HG03558 (cell line): ENCODE measurements around the gene ACSL3.

Source experiments
- ATAC-seq: cut with Tn5 transposase; IDR thresholded peaks from one replicate; pipeline ENCODE4 v1.9.1; 2021; ENCODE audit warnings: moderate number of reproducible peaks; ENCODE audit not compliant: unreplicated experiment; ENCODE audit errors: extremely low read depth

Gene ACSL3

DNA sequence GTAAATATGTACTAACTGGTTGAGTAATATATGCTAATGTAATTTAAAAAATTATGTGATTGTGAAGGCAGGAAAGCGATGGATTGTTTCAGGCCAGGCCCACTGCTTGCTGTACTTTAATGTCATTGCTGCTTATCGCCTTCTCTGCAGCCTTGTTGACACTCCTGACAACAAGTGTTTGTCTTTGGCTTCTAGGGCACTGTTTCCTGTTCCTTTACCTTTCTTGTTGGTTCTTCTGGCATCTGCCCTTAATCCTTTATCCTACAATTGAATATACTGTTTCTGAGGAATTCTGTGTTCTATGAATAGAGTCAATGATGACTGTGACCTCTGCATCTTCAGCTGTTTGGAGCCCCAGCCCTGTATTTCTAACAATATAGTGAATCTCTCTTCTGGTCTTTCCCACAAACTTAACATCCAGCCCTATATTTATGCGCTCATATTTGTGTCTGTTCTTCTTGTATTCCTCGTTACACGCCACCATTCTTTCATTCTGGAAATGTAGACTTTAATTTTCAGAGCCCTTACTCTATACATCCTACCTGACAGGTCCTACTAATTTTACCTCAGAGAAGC lies 17.6 kb downstream of the ACSL3 start:
- ATAC-seq: no peak

DNA sequence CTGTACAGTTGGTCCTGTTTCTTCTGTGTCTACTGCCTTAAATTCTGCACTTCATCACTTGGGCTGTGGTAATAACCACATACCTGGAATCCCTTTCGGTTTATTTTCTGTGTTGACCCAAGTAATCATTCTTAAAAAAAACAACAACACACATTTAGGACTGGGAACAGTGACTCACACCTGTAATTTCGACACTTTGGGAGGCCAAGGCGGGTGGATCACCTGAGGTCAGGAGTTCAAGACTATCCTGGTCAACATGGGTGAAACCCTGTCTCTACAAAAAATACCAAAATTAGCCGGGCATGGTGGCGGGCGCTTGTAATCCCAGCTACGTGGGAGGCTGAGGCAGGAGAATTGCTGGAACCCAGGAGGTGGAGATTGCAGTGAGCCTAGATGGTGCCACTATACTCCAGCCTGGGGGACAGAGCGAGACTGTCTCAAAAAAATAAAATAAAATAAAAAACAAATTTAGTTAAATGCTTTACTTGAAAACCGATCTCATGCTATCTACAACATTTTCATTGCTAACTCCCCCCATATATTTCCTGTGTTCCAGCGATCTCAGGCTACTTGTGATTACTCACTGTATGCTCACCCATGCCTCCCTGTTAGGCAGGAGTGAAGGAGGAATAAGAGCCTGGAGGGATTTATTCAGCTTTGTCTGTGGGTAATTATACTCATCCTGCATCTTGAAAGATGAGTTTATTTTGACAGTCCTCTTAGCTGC lies 18.2 kb downstream of the ACSL3 start:
- ATAC-seq: no peak

DNA sequence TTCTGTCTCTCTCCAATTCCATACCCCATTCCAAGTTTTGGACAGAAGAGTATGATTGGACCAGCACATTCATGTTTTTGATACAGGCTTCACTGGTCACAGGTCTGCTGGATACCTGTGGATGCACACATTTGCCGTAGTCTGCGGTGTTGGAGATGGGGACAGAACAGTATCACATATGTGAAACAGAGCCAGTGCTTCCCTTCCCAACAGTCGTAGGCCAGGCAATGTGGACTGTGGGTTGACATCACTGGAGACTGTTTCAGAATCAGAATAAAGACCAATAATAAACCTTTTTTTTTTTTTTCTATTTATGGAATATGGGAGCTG lies 18.7 kb downstream of the ACSL3 start:
- ATAC-seq: no peak

DNA sequence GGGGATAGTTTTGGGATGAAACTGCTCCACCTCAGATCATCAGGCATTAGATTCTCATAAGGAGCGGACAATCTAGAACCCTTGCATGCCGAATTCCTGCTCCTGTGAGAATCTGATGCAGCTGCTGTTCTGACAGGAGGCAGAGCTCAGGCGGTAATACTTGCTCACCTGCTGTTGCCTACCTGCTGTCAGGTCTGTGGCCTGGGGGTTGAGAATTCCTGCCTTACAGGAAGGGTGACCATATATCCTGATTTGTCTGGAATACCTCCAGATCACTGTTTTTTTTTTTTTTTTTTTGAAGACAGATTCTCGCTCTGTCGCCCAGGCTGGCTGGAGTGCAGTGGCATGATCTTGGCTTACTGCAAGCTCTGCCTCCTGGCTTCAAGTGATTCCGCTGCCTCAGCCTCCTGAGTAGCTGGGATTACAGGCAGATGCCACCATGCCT lies 21.7 kb downstream of the ACSL3 start:
- ATAC-seq: no peak

DNA sequence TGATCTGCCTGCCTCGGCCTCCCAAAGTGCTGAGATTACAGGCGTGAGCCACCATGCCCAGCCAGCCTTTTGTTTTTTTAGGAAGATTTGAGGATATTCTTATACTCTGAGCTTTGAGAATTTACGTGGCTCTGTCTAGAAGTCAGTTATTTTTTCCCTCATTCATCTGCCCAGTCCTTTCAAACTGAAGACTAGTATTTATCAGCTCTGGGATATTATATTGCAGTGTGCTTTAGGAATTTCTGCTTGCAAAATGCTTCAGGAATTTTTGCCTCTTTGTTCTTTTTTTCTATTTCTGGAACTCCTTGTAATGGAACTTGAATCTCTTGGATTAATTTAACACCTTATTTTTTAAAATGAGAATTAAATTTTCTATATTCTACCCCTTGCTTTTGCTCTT lies 22.6 kb downstream of the ACSL3 start:
- no peak for ATAC-seq

DNA sequence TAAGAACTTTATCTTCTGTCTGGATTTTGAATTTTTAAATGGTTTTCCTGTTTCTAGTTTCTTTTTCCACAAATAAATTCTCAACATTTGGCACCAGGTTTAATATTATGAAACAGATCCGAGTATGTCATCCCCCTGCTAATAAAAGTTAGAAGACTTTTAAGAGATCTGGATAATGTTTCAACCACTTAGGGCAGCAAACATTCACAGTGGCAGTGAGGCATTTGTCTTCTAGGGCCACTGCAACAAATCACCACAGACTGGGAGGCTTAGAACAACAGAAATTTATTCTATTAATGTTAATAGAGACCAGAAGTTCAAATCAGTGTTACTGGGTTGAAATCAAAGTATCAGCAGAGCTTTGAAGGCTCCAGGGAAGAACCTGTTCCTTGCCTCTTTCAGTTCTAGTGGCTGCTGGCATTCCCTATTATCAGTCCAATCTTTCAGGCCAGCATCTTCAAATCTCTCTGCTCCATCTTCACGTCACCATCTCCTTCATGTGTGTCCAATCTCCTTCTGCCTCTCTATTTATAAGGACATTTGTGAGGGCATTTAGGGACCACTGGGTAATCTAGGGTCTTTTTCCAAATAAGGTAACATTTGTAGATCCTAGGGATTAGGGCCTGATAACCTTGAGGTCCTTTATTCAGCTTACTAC lies 23.4 kb downstream of the ACSL3 start:
- ATAC-seq: no peak

DNA sequence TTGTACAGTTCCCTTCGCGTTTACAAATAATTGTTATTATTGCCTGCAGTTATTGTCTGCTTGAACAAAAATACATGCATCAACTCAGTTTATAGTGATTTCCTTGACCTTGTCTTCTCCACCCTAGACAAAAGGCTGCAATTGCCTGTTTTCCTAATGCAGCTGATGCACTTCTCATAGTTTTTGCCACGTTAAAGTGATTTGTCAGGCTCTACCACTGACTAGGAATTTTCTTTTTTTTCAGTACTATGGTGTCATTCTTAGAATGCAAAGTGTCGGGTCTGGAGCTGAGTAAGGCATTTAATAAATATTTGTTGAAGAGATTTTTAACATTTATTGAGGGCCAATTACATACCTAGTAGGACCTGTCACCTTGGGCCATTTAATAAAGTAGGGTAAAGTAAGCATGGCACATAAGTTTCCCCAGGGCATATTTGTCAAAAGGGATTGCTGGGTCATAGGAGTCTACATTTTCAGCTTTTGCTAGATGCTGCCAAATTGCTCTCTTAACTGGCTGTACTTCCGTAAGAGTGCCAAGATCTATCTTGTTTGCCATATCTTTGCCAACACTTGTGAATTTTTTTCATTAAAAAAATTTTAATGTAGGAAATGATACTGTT lies 24.1 kb downstream of the ACSL3 start:
- ATAC-seq: no peak

DNA sequence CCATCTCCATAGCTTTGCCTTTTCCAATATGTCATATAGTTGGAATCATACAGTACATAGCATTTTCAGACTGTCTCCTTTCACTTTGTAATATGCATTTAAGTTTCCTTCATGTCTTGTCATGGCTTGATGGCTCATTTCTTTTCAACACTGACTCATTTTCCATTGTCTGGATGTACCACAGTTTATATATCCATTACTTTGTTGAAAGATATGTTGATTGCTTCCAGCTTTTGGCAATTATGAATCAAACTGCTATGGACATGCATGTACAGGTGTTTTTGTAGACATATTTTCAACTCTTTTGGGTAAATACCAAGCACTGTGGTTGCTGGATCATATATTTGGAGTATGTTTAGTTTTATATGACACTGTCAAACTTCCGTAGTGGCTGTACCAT lies 26.3 kb downstream of the ACSL3 start:
- no peak for ATAC-seq

DNA sequence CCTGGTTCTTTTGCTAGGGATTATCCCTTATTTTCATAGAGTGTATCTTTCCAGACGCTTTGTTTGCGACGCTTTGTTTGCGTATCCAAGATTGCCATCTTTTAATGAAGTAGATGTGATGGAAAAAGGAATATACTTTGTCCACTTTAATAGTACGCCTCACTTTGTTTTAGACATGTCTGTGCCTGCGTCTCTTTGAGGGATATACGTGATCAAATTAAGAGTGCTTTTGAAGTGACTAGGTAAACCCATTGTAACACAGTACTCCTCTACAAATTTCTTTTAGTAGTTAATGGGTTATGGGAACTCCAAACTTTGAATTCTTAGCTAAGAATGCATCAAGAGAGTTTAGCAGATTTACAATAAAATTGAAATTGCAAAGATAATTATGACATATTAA lies 27.9 kb downstream of the ACSL3 start:
- no peak for ATAC-seq

DNA sequence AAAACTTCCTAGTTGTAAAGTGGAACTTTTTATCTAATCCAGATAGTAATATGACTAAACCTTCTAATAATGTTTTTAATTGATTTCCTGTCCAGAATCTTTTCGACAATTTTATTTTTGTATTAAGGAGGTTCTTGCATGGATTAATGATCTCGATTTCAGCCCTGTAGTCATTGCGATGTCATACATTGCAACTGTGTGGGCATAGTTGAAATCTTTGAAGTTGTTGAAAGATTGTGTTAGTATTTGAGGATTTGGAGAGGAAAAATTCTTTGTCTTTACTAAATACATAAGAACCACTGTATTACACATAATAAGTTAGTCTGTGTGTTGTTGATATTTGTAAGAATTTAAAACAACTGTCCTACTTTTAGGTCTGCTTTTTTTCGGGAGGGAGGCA lies 31.1 kb downstream of the ACSL3 start:
- no peak for ATAC-seq

DNA sequence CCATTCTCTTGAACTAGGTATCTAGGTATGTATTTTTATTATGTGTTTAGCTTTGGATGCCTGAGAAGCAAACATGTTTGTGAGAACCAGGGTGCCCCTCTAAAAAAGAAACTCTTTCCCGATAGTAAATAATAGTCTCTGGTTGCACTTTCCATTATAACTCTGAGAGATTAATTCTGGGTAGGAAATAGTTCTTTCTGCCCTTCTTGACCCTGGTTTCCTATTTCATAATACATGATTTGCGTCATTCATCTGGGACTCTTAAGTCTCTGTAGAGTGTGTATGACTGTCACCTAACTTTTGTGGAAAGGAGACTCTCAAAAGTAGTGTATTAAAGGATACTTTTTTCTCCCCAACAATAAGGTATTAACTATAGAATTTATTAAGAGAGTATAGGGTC lies 31.5 kb downstream of the ACSL3 start:
- no peak for ATAC-seq

DNA sequence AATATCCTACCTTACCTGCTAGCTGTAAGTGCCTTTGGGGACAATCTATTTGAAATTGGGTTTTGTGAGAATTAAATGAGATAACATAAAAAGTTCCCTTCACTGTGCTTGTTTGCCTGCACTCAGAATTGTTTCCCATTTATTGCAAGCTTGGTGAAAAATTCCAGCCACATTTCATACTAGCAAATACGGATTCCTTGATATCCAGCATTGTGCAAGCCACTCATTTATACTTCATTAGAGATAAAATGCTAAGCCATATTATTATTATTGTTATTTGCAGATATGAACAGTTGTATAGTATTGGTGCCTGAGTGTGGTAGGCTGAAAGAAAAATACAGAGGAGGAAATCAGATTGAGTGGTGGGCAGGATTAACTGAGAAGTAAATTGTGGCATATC lies 31.9 kb downstream of the ACSL3 start:
- ATAC-seq: no peak

DNA sequence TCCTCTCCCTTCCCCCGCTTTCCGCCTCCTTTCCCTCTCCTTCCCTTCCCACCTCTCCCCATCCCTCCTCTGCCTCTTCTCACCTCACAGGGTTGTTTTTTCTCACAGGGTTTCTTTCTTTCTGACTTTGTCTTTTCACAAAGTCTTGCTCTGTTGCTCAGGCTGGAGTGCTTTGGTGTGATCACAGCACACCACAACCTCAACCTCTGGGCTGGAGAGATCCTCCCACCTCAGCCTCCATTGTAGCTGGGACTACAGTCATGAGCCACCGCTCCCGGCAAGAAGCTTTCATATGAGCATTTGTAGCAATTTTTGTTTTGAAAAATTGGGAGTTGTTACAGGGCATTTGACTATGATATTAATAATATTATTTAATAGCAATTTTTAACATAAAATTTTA lies 32.9 kb downstream of the ACSL3 start:
- ATAC-seq: no peak

DNA sequence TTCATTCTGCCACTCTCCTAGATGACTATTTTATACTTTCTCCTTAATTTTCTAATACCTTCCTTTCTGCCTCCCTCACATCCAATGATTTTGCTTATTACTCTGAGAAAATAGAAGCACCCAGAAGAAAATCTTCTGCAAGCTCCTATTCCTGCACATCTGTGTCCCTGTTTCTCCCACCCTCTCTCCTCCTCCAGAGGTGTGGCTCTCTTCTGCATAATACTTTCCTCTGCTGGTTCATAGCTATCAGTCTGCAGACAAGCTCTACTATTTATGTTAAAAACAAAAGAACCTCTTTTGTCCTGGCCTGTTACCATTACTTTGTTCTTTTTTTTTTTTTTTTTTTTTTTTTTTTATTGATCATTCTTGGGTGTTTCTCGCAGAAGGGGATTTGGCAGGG lies 34.3 kb downstream of the ACSL3 start:
- ATAC-seq: no peak

DNA sequence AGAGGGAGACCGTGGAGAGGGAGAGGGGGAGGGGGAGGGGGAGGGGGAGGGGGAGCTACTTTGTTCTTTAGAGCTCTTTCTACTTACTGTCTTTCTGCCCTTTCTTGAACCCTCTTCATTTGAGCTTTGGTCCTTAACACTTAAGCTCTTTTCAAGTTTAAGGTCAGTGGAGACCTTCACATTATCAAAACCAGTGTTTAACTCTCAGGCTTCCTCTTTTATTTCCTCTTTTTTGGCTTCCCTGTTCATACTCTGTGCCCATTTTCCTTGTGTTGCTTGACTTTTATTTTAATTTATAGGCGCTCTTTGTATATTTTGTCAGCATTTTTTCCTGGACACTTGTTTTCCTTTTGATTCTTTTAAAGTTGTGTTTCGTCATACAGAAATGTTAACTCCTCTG lies 37.1 kb downstream of the ACSL3 start:
- ATAC-seq: no peak

DNA sequence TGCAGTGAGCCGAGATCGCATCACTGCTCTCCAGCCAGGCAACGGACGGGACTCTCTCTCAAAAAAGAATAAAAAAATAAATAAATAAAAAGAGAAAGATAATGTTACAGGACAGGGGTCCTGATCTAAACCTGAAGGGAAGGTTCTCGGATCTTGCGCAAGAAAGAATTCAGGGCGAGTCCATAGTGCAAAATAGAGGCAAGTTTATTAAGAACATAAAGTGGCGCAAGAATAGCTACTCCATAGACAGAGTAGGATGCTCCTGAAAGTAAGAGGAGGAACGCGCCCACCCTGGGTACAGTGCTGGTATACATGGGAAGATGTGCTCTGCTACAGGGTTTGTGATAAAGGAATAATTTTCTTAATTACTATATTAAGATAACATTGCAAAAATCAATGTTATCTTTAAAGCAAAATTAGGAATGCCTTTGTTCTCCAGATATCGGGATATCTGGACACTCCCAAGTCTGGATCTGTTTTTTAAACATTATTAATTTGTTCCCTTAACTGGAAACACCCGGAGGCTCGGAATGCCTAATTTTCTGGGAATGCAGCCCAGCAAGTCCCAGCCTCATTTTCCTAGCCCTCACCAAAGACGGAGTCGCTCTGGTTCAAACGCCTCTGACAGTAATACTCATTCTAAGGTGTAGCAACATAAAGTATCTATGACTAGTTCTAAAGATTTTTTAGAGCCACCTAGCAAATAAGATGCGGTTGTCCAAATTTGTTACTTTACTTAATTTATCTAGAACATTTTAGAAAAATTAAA lies 38.8 kb downstream of the ACSL3 start:
- ATAC-seq: no peak

DNA sequence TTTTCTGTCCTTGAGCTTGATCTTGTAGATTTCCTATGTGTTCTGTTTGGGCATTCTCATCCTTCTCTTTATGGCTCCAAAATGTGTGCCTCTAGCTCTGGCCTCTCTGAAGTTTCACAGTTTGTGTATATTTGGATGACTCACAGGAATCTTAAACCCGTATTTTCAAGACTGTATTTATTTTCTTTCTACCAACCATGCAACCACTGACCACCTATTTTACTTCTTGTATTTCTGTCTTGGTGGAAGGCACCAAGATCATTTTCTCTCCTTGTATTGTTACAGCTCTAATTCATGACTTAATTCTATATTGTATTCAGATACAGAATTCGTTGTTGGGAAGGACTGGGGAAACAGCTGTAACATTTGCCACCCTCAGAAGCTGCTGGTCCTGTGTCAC lies 39.5 kb downstream of the ACSL3 start:
- no peak for ATAC-seq

DNA sequence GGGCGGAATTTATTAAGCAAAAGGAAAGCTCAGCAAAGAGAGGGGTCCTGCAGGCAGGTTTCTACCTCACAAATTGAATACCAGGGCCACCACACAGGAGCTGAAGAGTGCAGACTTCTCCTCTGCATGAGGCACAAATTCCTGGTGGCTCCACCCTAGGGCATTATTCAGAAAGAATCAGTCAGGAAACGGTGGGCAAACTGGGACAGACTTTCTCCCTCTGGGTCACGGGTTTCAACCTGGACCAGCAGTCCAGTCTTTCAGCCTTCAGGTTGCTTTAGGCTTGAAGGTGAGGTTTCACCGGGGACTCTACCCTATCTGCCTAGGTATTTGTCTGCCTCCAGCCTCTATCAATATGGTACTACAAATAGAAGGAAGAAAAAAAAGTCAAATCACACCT lies 41.8 kb downstream of the ACSL3 start:
- no peak for ATAC-seq

DNA sequence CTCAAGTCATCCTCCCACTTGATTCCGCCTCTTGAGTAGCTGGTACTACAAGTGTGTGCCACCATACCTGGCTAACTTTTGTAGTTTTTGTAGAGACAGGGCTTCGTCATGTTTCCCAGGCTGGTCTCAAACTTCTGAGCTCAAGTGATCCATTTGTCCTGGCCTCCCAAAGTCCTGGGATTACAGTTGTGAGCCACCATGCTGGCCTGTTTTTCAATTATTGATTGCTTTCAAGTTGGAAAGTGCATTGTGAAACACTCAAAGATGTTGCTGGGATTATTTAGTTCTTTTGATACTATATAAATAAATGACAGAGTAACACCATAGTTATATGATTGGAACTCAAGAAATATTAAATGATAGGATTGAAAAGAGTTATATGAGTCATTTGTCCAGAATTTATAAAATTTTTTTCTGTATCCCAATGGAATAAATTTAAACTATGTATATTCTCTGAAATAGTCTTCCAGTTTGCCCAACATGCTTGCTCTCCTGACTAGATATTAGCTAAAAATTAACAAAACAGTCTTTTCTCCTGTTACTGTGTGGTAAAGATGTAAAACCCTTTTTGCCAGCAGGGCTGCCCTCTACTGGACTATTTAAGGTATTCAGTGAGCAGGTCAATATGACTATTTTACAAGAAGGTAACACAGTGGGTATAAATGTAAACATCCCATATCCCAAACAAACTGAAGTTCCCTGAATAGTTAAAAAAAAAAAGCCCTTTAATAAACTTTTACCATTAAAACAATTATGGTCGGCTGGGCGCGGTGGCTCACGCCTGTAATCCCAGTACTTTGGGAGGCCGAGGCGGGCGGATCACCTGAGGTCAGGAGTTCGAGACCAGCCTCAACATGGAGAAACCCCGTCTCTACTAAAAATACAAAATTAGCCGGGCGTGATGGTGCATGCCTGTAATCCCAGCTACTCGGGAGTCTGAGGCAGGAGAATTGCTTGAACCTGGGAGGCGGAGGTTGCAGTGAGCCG lies 42.7 kb downstream of the ACSL3 start:
- no peak for ATAC-seq
